HFF-Myc (cell line): ENCODE results near the gene RAB40B.

ENCODE experiments used
- DNase-seq: peaks from one replicate; pipeline ENCODE4 v3.0.0-alpha.2; 2011; ENCODE audit warnings: low read depth; ENCODE audit errors: extremely low read depth
- H3K4me3 ChIP-seq: replicated peaks from 2 replicates; pipeline ENCODE4 v1.5.1; 2011; ENCODE audit warnings: low read depth, mild to moderate bottlenecking, control low read depth, low read length
- CTCF ChIP-seq: IDR thresholded peaks from 2 replicates; pipeline ENCODE4 v1.5.1; 2012; ENCODE audit warnings: mild to moderate bottlenecking, low read depth, low read length, control low read depth; ENCODE audit errors: missing control alignments

RAB40B gene

DNA sequence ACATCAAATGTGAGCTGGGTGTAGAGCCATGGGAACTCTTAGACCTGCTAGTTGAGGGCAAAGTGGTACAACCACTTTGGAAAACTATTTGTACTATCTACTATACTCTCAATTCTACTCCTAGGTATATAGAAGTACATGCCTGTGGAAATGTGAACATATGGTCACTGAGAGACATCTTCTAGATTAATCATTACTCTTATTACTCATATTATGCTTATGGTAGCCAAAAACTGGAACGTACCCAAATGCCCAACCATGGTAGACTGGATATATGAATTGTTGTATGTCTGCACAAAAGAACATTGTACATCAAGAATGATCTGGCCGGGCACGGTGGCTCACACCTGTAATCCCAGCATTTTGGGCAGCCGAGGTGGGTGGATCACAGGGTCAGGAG is 53.0 kb downstream of the RAB40B start:
- no peak for DNase-seq
- no peak overlapping the region for H3K4me3 ChIP-seq
- TF ChIP-seq CTCF: no peak

DNA sequence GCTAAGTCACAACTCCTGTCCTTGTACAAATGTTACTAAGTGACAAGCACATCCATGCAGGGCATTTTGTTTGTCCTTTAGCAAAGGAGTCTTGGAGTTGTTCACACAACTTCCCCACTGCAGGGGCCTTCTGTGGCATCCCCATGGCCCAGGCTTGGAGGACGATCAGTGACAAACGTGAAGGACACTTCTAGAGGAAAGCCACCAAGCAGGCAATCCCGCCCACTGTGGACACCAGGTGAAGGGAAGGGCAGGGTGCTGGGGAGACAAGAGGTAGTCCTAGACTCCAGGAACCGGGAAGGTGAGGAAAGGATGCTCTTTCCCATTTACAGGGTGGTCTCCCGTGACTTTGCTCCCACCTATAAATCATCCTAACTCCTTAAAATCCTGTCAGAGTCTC is 54.4 kb downstream of the RAB40B start:
- TF ChIP-seq CTCF: no peak
- no peak for DNase-seq
- no peak overlapping the region for H3K4me3 ChIP-seq

DNA sequence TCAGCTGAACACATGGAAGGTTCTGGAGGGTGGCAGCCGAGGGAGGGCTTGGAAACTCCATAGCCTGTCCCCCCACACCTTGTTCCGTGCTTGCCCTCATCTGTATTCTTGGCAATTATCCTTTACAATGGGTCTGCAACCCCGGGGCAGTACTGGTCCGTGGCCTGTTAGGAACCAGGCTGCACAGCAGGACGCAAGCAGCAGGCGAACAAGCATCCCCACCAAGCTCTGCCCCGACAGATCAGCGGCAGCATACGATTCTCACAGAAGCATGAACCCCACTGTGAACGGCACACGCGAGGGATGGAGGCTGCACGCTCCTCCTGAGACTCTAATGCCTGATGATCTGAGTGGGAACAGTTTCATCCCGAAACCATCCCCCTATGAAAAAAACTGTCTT is 56.5 kb downstream of the RAB40B start:
- DNase-seq: no peak
- H3K4me3 ChIP-seq: no peak overlapping the region
- TF ChIP-seq CTCF: no peak

DNA sequence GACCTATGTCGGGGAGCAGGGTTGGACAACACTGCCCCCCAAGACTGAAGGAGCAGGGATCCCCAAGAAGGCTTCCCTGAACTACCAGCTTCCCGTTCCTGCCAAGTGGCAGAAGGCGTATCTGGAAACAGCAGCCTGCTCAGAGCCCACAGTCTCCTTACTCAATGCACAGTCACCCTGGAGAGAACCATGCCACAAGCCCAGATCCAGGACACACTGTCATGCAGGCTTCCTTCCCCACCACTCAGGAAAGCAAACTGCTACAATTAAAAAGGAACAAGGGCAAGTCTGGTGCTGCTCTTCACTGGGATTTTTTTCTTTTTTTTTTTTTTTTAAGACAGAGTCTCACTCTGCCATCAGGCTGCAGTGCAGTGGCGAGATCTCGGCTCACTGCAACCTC is 58.5 kb downstream of the RAB40B start:
- no peak for DNase-seq
- no peak overlapping the region for H3K4me3 ChIP-seq
- no peak for TF ChIP-seq CTCF

DNA sequence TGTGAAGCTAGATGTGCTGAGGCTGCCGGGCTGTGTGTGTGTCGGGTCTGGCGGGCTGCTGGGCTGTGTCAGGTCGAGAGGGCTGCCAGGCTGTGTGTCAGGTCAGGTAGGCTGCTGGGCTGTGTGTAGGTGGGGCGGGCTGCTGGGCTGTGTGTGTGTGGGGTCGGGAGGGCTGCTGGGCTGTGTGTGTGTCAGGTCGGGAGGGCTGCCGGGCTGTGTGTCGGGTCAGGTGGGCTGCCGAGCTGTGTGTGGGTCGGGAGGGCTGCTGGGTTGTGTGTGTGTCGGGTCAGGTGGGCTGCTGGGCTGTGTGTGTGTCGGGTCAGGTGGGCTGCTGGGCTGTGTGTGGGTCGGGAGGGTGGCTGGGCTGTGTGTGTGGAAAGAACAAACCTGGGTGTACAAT is 58.9 kb downstream of the RAB40B start:
- H3K4me3 ChIP-seq: no peak overlapping the region
- no peak for TF ChIP-seq CTCF
- no peak for DNase-seq

DNA sequence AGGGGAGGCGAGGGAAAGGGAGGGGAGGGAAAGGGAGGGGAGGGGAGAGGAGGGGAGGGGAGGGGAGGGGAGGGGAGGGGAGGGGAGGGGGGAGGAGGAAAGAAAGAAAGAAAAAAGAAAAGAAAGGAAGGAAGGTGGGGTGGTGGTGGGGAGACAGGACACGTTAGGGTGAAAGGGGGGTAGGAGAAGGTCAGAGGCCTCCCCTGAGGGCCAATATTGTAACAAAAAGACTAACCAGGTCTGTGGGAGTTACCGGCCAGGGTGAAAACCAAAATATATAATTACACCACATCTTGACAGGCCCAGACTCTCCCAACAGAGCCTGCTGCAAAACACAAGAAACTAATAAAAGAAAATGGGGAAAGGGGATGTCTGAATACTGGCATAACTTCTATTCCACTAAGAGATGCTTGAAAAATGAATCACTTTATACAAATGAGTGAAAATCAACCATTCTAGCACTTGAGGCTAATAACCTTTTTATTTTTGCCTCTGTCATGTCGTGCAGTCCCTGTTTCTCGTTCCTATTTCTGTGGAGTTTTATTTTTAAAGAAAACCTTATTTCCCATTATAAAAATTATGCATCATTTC is 60.2 kb downstream of the RAB40B start:
- no peak for DNase-seq

More for the DNA sequence above, 60.2 kb downstream of the RAB40B start:
- no peak for TF ChIP-seq CTCF
- no peak overlapping the region for H3K4me3 ChIP-seq
